Esophagus muscularis mucosa (tissue), 4 donors: Measurements from ENCODE around the gene NUP62. TPM values are rescaled to one million over a fixed set of nuclear protein-coding genes. Genes with fewer than 3 reads are reported as not detected.

ENCODE experiments used
- DNase-seq: peaks from one replicate; pipeline ENCODE4 v3.0.0-alpha.2; 2017; ENCODE audit errors: extremely low spot score
- H3K27ac ChIP-seq, 4 donors: fragments of 200-600 bp; sonication (generic); replicated peaks in 1 of 4; 1 replicate in 3 of 4; 2 replicates in 1 of 4; pipeline ENCODE4 v1.5.1; 2016 to 2019; ENCODE audit warnings: mild to moderate bottlenecking in 1 of 4
- H3K27me3 ChIP-seq, 4 donors: fragments of 200-600 bp; sonication (generic); one replicate each; pipeline versions ENCODE4 v1.5.1 to v1.6.0; 2016 to 2019
- H3K36me3 ChIP-seq, 4 donors: fragments of 200-600 bp; sonication (generic); one replicate each; pipeline ENCODE4 v1.5.1; 2016 to 2019
- H3K4me1 ChIP-seq, 4 donors: fragments of 200-600 bp; sonication (generic); one replicate each; pipeline ENCODE4 v1.5.1; 2016 to 2019
- H3K4me3 ChIP-seq, 4 donors: fragments of 200-600 bp; sonication (generic); 1 replicate in 2 of 4; 2 replicates in 2 of 4; pipeline ENCODE4 v1.5.1; 2016 to 2019; ENCODE audit warnings: mild to moderate bottlenecking in 4 of 4, moderate library complexity in 1 of 4
- H3K9me3 ChIP-seq, 4 donors: fragments of 200-600 bp; sonication (generic); 1 replicate in 3 of 4; 2 replicates in 1 of 4; pipeline ENCODE4 v1.5.1; 2016 to 2019
- EP300 ChIP-seq: sonication (generic); formaldehyde crosslinking; IDR thresholded peaks from one replicate; pipeline ENCODE4 v1.6.1; 2017; ENCODE audit warnings: antibody characterized with exemption
- POLR2A ChIP-seq: fragments of 450-650 bp; IDR thresholded peaks from one replicate; pipeline ENCODE4 v1.6.1; 2017; ENCODE audit warnings: antibody characterized with exemption, moderate library complexity, mild to moderate bottlenecking, low read depth
- POLR2AphosphoS5 ChIP-seq, 2 donors: sonication (generic); formaldehyde crosslinking; IDR thresholded peaks; one replicate each; pipeline ENCODE4 v1.6.1; 2017; ENCODE audit warnings: antibody characterized with exemption in 2 of 2
- WGBS: methylation state at CpG from one replicate; pipeline ENCODE4 v1.1.5; 2018; 5-methylcytosine and 5-hydroxymethylcytosine counted together
- intact Hi-C: fragments of 100-400 bp; cut with DNase I; formaldehyde crosslinking; loops from one replicate; pipeline ENCODE4 v1.15.1; 2023
- total RNA-seq, 4 donors: library from RNA; depleted of rRNA; stranded (reverse); fragments of >200 nt; gene quantifications; one replicate each; pipeline versions ENCODE4 v1.1.0 to v1.2.1, GENCODE V29; 2016
- TF ChIP-seq, protein P1 (sequence below), 3 experiments: fragments of 200-600 bp in 2 of 3; fragments of 450-650 bp in 1 of 3; sonication (generic) in 2 of 3; IDR thresholded peaks; one replicate each; pipeline ENCODE4 v1.5.1; 2017 to 2019; ENCODE audit warnings: antibody characterized with exemption in 3 of 3, mild to moderate bottlenecking in 2 of 3, moderate library complexity in 1 of 3

NUP62 gene
- total RNA-seq, 4 donors from 2014 or later: 27.0 to 44.3 (median 35.9) TPM

DNA sequence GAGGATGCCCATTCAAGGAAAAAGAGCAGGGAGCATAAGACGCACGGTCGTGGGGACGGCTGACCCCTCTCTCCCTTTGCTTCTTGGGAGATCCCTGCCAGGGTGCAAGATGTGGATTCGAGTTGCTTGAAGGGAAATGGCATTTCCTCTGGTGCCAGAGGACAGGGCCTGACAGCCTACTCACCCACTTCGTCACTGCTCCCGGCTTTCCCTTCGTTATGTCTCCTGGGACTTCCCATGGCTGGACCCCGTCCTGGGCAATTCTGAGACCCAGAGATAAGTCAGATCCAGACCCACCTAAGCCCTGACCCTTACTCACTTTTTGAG lies 50.6 kb downstream of the NUP62 start:
- H3K36me3 ChIP-seq: peaks cover 38 to 62% (median 56%) of the 10 kb centered on the region in 4 donors

DNA sequence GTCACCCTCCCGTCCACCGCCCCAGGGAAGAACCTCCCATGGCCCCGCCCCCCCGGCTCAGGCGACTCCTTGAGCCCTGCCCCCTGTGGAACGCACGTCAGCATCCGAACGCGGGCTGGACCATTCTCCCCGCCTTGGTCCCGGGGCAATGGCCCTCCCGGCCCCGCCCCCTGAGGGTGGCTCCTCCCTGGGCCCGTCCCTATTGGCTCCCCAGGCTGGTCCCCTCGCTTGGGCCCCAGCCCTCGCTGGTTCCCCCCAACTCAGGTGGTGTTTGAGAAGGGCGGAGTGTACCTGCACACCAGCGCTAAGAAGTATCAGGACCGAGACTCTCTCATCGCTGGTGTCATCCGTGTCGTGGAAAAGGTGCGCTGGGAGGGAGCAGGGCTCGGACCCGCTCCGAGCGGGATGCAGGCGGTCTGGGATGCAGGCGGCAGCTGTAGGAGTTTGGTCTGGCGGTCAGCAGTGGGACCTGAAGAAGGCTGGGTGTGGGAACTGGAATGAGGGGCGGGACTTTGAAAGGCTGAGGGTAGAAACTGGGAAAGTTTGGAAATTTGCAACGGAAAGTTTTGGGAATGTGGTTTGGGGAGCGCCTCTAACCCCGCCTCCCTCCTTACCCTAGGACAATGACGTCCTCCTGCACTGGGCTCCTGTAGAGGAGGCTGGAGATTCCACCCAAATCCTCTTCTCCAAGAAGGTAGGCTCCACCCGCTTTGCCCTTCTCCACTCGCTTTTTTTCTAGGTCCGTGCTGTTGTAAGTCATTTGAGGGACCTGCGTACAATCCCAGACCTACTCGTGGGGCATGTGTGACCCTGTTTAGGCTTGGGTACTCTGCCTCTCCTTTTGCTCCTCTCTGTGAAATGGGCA lies 51.2 kb downstream of the NUP62 start:
- Histone ChIP-seq H3K27me3 (no peaks in the 10 kb centered on the region), H3K36me3 (peaks cover 32 to 56% (median 51%) of the 10 kb centered on the region in 4 donors), H3K27ac (peak overlapping the region; percentile 97 to 100 (median 99)), H3K4me1 (peaks cover 27 to 46% (median 42%) of the 10 kb centered on the region in 4 donors), H3K9me3 (no peaks in the 10 kb centered on the region), H3K4me3 (peak overlapping the region; percentile 83 to 99 (median 98))
- TF ChIP-seq POLR2AphosphoS5 (IDR thresholded peaks at IDR 0.05) (no peak), POLR2A (no peak), EP300 (no peak)
- TF ChIP-seq, protein P1, sequence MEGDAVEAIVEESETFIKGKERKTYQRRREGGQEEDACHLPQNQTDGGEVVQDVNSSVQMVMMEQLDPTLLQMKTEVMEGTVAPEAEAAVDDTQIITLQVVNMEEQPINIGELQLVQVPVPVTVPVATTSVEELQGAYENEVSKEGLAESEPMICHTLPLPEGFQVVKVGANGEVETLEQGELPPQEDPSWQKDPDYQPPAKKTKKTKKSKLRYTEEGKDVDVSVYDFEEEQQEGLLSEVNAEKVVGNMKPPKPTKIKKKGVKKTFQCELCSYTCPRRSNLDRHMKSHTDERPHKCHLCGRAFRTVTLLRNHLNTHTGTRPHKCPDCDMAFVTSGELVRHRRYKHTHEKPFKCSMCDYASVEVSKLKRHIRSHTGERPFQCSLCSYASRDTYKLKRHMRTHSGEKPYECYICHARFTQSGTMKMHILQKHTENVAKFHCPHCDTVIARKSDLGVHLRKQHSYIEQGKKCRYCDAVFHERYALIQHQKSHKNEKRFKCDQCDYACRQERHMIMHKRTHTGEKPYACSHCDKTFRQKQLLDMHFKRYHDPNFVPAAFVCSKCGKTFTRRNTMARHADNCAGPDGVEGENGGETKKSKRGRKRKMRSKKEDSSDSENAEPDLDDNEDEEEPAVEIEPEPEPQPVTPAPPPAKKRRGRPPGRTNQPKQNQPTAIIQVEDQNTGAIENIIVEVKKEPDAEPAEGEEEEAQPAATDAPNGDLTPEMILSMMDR (IDR thresholded peaks at IDR 0.05): no peak
- 13% methylated on average over 24 of the region's 41 CpGs for WGBS
- intact Hi-C loops: loop anchor here (5.0 kb wide), 1 partner anchor 66 kb away; the partner anchor contains the start of gene FUZ
- DNase-seq: peak; percentile 100

More for the DNA sequence above, 50.6 kb downstream of the NUP62 start:
- Histone ChIP-seq H3K9me3 (no peaks in the 10 kb centered on the region), H3K27ac (peak overlapping the region; percentile 97 to 100 (median 99)), H3K4me1 (peaks cover 27 to 45% (median 39%) of the 10 kb centered on the region in 4 donors), H3K27me3 (no peaks in the 10 kb centered on the region), H3K4me3 (peak overlapping the region; percentile 83 to 99 (median 98))
- intact Hi-C loops: loop anchor here (5.0 kb wide), 1 partner anchor 66 kb away; the partner anchor contains the start of gene FUZ
- DNase-seq: no peak
- TF ChIP-seq, protein P1 (IDR thresholded peaks at IDR 0.05): no peak
- no peak for TF ChIP-seq POLR2AphosphoS5 (IDR thresholded peaks at IDR 0.05)
- TF ChIP-seq EP300: no peak
- WGBS: 85% methylated on average over 9 of the region's 9 CpGs

DNA sequence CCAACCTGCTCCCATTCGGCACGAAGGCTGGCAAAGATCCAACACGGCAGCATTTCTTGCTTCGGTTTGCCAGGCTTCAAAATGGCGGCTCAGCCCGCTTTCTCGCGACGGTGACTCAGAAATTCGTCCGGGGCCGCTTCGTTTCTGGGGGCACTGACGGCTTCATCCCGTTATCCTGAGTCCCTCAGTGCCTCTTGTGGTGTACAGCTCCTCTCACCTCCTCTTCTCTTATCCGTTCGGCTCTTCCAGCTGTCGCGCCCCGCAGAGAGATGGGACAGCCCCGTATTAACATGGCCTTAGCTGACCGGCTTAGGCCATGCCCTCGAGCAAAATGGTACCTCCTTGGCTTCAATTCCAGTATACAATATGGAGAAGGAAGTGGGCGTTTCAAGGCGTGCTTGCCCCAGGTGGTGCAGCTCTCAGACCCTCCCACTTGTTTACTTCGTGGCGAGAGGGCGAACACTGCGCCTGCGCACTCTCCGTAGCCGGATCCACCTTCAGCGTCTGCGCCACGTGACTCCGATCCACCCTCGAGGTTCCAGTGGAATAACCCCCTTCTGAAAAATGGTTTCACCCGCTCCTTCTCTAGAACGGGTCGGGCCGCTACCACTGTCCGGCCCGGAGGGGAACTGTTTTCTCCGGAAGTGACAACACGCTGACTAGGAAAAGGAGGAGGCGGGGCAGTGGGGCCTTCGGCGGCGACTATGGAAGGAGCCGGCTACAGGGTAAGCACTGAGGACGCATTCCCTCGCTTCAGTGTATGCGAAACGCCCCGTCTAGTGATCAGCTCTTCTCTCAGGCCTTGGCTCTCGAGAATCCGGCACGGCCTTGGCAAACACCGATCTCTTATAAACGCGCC lies 52.1 kb downstream of the NUP62 start, which contains the start of the genes AKT1S1 and TBC1D17:
TSS of gene AKT1S1 (minus strand) at position 336 of the 859 bp plus-strand sequence. CDS start 4,060 bp downstream, outside the sequence.
TSS of gene TBC1D17 (plus strand) at position 683 of the 859 bp plus-strand sequence. CDS start at position 705, 22 bp downstream.
- peak; percentile 100 for DNase-seq
- H3K9me3 ChIP-seq: no peaks in the 10 kb centered on the region
- peak within 1 kb of the TSS; percentile 97 to 100 (median 99) for H3K27ac ChIP-seq
- TF ChIP-seq EP300: no peak
- peak in 1 of 2 donors; percentile 92 for TF ChIP-seq POLR2AphosphoS5 (IDR thresholded peaks at IDR 0.05)
- TF ChIP-seq POLR2A: peak; percentile 94
- intact Hi-C loops: loop anchor here (5.0 kb wide), 1 partner anchor 65 kb away; the partner anchor contains the start of gene FUZ
- H3K4me1 ChIP-seq: peaks cover 27 to 54% (median 42%) of the 10 kb centered on the region in 4 donors
- under 1% methylated on average over 40 of the region's 61 CpGs for WGBS
- H3K36me3 ChIP-seq: peaks cover 23 to 56% (median 50%) of the 10 kb centered on the region in 4 donors
- no peaks in the 10 kb centered on the region for H3K27me3 ChIP-seq
- H3K4me3 ChIP-seq: peak within 1 kb of the TSS; percentile 83 to 99 (median 98)

- DNase-seq: peak; percentile 99
- peaks cover 16 to 54% (median 47%) of the 10 kb centered on the region in 4 donors for H3K36me3 ChIP-seq
These were observed 52.8 kb downstream of the NUP62 start for GRCh38 chr19:49876422-49877019.

More at GRCh38 chr19:49876422-49877019, 52.8 kb downstream of the NUP62 start:
- Histone ChIP-seq H3K27me3 (no peaks in the 10 kb centered on the region), H3K4me3 (peak overlapping the region; percentile 83 to 99 (median 98)), H3K4me1 (peaks cover 27 to 55% (median 42%) of the 10 kb centered on the region in 4 donors), H3K27ac (peak overlapping the region; percentile 97 to 100 (median 99)), H3K9me3 (no peaks in the 10 kb centered on the region)
- intact Hi-C loops: loop anchor here (5.0 kb wide), 1 partner anchor 64 kb away; the partner anchor contains the start of gene FUZ
- peak in 1 of 2 donors; percentile 92 for TF ChIP-seq POLR2AphosphoS5 (IDR thresholded peaks at IDR 0.05)
- TF ChIP-seq, protein P1 (IDR thresholded peaks at IDR 0.05): no peak
- under 1% methylated on average over 33 of the region's 46 CpGs for WGBS
